Heart right ventricle (tissue), 16 donors: ENCODE data around the gene LRCH4. TPM values are rescaled to one million over a fixed set of nuclear protein-coding genes. Genes with fewer than 3 reads are reported as not detected.

Experiments
- ATAC-seq, 8 donors: fragments of 200-7000 bp; cut with Tn5 transposase; one replicate each; pipeline ENCODE4 v1.9.1; 2020; ENCODE audit warnings: mild to moderate bottlenecking in 8 of 8, moderate library complexity in 8 of 8, moderate number of reproducible peaks in 1 of 8
- DNase-seq, 2 donors: peaks; one replicate each; pipeline ENCODE4 v3.0.0-alpha.2; 2020
- H3K27ac ChIP-seq, 10 donors: fragments of 200-600 bp; sonication (generic) in 2 of 10; one replicate each; pipeline versions ENCODE4 v1.5.0 to v1.8.0; 2020 to 2022; ENCODE audit warnings: mild to moderate bottlenecking in 3 of 10
- H3K27me3 ChIP-seq, 7 donors: fragments of 200-600 bp; one replicate each; pipeline ENCODE4 v1.8.0; 2021 to 2022; ENCODE audit warnings: mild to moderate bottlenecking in 2 of 7
- H3K36me3 ChIP-seq, 9 donors: fragments of 200-600 bp; sonication (generic) in 1 of 9; one replicate each; pipeline versions ENCODE4 v1.5.0 to v1.8.0; 2020 to 2022; ENCODE audit warnings: mild to moderate bottlenecking in 2 of 9
- H3K4me1 ChIP-seq, 9 donors: fragments of 200-600 bp; sonication (generic) in 1 of 9; one replicate each; pipeline versions ENCODE4 v1.5.0 to v1.8.0; 2020 to 2022; ENCODE audit warnings: mild to moderate bottlenecking in 4 of 9
- H3K4me3 ChIP-seq, 10 donors: fragments of 200-600 bp; sonication (generic) in 2 of 10; one replicate each; pipeline versions ENCODE4 v1.5.0 to v1.8.0; 2020 to 2022; ENCODE audit warnings: mild to moderate bottlenecking in 7 of 10, moderate library complexity in 2 of 10
- H3K9me3 ChIP-seq, 11 donors: fragments of 200-600 bp in 10 of 11; sonication (generic) in 2 of 11; one replicate each; pipeline versions ENCODE4 v1.5.0 to v1.8.0; 2013 to 2022; ENCODE audit warnings: mild to moderate bottlenecking in 2 of 11, control low read depth in 1 of 11, moderate library complexity in 1 of 11
- WGBS, 2 donors: extraction: QIAGEN DNeasy Blood & Tissue Kit; methylation state at CpG; one replicate each; pipeline ENCODE4 v1.1.7; 2013; ENCODE audit warnings: inconsistent platforms in 1 of 2; 5-methylcytosine and 5-hydroxymethylcytosine counted together
- intact Hi-C, 10 donors: fragments of 100-400 bp; cut with DNase I; formaldehyde crosslinking; loops; one replicate each; pipeline versions ENCODE4 v1.11.1 to v1.14.2; 2022
- polyA plus RNA-seq, 2 donors: library from polyadenylated mRNA; stranded (reverse); fragments of 200-250 nt; gene quantifications; one replicate each; pipeline ENCODE4 v1.2.3, GENCODE V29; 2013
- total RNA-seq, 10 donors: library from RNA; stranded (reverse); fragmentation: NEBNext Ultra II Directional in 3 of 10; extraction: Animal tissue kit (Norgen Biotek cat#: 25700) in 3 of 10; gene quantifications; one replicate each; pipeline versions ENCODE4 v1.2.1 to v1.2.4, GENCODE V29; 2021 to 2023
- TF ChIP-seq, protein P1 (sequence below), 9 donors: fragments of 200-600 bp; sonication (generic) in 2 of 9; IDR thresholded peaks; one replicate each; pipeline versions ENCODE4 v1.5.0 to v1.8.0; 2021 to 2022; ENCODE audit warnings: antibody characterized with exemption in 9 of 9, mild to moderate bottlenecking in 5 of 9, moderate library complexity in 1 of 9
- donor health status: Arrhythmogenic right ventricular cardiomyopathy.
- donor health status: ischemic (EF 13 %, LVEDD 7.1; RV severe dilation, severe dysfunction).
- donor health status: healthy with polysubstance abuse.
- donor health status: DM: no; HTN: yes; CAD: no.
- donor health status: DM: no; HTN: no; CAD: no.
- donor health status: ischemic (EF 25% LVEDD 6.9; RV normal size, moderate dysfunction).
- donor health status: ischemic (EF 25% LVEDD 5.7; RV mildly dilated, moderate dysfunction).
- donor health status: healthy.
- donor health status: DM: yes; HTN: yes; CAD: no.
- donor health status: Ischemic cardiomyopathy.
- donor health status: ischemic (EF 35%, LVEDD 5.7; RV mildly dilated, moderate dysfunction).
- donor health status: nonischemic (EF 11% LVEDD 7.7; RV severe dilation, severe dysfunction).
- donor health status: DM: yes; HTN: yes; CAD: no.
- donor health status: PGD.
- donor health status: ischemic (EF 29% LVEDD 5.4; RV normal size, mild dysfunction).
- donor health status: nonischemic (EF 23%, LVEDD 6.1; RV moderate dilation, normal function).

LRCH4 gene
- total and polyA plus RNA-seq, 12 donors = 18.4 to 57.6 (median 24.1) TPM

DNA sequence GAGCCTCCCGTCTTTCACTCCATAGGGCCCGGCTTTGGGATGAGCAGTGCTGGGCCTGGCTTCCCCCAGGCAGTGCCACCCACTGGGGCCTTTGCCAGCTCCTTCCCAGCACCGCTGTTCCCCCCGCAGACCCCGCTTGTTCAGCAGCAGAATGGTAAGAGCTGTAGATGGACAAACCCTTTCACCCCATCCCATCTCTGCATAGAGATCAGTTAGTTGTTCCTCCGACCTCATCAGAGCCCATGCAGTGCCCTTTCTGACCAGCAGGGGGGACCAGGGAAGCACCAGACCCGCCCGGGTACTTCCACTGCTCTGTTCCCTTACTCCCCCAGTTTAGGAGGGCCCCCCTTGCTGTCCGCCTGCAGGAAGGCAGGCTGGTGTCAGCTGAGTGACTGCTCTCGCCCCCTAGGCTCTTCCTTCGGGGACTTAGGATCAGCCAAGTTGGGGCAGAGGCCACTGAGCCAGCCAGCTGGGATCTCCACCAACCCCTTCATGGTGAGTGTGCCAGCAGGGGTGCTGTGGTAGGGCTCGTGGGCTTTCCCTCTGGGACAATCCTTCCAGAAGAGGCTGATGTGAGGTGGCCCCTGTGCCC, 22.0 kb downstream of the LRCH4 start:
- no peak overlapping the region for H3K4me3 ChIP-seq
- peaks cover 0 to 21% (median 4%) of the 10 kb centered on the region in 9 donors for H3K4me1 ChIP-seq
- TF ChIP-seq, protein P1, sequence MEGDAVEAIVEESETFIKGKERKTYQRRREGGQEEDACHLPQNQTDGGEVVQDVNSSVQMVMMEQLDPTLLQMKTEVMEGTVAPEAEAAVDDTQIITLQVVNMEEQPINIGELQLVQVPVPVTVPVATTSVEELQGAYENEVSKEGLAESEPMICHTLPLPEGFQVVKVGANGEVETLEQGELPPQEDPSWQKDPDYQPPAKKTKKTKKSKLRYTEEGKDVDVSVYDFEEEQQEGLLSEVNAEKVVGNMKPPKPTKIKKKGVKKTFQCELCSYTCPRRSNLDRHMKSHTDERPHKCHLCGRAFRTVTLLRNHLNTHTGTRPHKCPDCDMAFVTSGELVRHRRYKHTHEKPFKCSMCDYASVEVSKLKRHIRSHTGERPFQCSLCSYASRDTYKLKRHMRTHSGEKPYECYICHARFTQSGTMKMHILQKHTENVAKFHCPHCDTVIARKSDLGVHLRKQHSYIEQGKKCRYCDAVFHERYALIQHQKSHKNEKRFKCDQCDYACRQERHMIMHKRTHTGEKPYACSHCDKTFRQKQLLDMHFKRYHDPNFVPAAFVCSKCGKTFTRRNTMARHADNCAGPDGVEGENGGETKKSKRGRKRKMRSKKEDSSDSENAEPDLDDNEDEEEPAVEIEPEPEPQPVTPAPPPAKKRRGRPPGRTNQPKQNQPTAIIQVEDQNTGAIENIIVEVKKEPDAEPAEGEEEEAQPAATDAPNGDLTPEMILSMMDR (IDR thresholded peaks at IDR 0.05) = peak; percentile 88 to 98 (median 94)
- H3K9me3 ChIP-seq = no peaks in the 10 kb centered on the region
- peaks cover 0 to 35% (median 0%) of the 10 kb centered on the region in 9 donors for H3K36me3 ChIP-seq
- WGBS, 2 donors = 42 to 45% methylated on average over 12 of the region's 12 CpGs
- peak; percentile 41 to 78 (median 62) for ATAC-seq
- DNase-seq = peak; percentile 82 to 83
- H3K27ac ChIP-seq = no peak overlapping the region
- intact Hi-C loops = loop anchor here in 9 of 10 donors (2.0 to 5.0 kb wide), 4 partner anchors 97 to 163 kb away; partner anchors contain the start of gene GIGYF1 (in 6 of the 9)
- H3K27me3 ChIP-seq = no peaks in the 10 kb centered on the region

DNA sequence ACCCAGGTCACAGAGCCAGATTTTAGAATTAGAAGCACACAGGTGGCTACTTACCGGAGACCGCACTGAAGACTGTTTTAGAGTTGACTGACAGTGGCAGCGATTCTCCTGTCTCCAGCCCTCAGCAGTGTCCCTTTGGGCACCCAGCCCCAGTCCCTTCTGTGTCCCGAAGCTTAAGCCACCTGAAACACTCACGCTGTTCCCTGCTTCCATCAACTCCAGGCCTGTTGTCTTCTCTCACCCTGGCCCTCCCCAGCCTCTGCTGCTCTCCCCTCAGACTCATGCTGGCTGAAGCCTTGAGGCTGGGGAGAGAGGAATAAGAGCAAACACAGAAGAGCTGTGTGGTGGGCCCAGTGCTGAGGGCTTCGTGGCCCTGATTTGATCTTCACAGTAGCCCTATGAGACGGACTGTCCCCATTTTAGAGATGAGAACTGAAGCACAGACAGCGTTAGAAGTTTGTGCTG, 22.8 kb downstream of the LRCH4 start:
- intact Hi-C loops = loop anchor here in 8 of 10 donors (2.0 to 5.0 kb wide), 4 partner anchors 96 to 164 kb away; partner anchors contain the start of gene GIGYF1 (in 6 of the 8)
- Histone ChIP-seq H3K27ac (no peak overlapping the region), H3K4me3 (no peak overlapping the region), H3K9me3 (no peaks in the 10 kb centered on the region), H3K36me3 (peaks cover 0 to 43% (median 0%) of the 10 kb centered on the region in 9 donors), H3K27me3 (no peaks in the 10 kb centered on the region), H3K4me1 (peaks cover 0 to 21% (median 6%) of the 10 kb centered on the region in 9 donors)
- TF ChIP-seq, protein P1 (IDR thresholded peaks at IDR 0.05) = no peak
- ATAC-seq = no peak
- no peak for DNase-seq
- WGBS, 2 donors = 94 to 96% methylated on average over 8 of the region's 8 CpGs

- intact Hi-C loops = loop anchor here in 8 of 10 donors (2.0 to 5.0 kb wide), 4 partner anchors 95 to 165 kb away; partner anchors contain the start of gene GIGYF1 (in 6 of the 8)
- TF ChIP-seq, protein P1 (IDR thresholded peaks at IDR 0.05) = no peak
- Histone ChIP-seq H3K36me3 (peaks cover 0 to 49% (median 0%) of the 10 kb centered on the region in 9 donors), H3K9me3 (no peaks in the 10 kb centered on the region), H3K4me1 (peaks cover 0 to 21% (median 6%) of the 10 kb centered on the region in 9 donors), H3K27me3 (no peaks in the 10 kb centered on the region), H3K27ac (no peak overlapping the region), H3K4me3 (no peak overlapping the region)
- 94% methylated on average over 26 of the region's 26 CpGs for WGBS, 2 donors
- DNase-seq = no peak
- no peak for ATAC-seq
Measured at GRCh38 chr7:100562195-100563099, 23.5 kb downstream of the LRCH4 start.
